ENCODE measurements around the gene ZSCAN9.

GRCh38 chr6:28211840-28212509 is 13.1 kb upstream of the ZSCAN9 start:
- TF ChIP-seq GATA2 (IDR thresholded peaks at IDR 0.05; ENCODE audit: low read depth, low read length) (no peak), GATA3 (IDR thresholded peaks at IDR 0.05; ENCODE audit: low read depth, low read length) (no peak)
